GM23338 (cell line): ENCODE measurements around the gene SEM1. TPM values are rescaled to one million over a fixed set of nuclear protein-coding genes. Genes with fewer than 3 reads are reported as not detected.

Experiments used
- CREB1 ChIP-seq: fragments of 250-450 bp; sonication (Bioruptor Pico); IDR thresholded peaks from 2 replicates; pipeline ENCODE4 v1.5.0; 2020; ENCODE audit warnings: low read depth, mild to moderate bottlenecking, moderate library complexity
- ETS1 ChIP-seq: IDR thresholded peaks from 2 replicates; pipeline ENCODE4 v1.6.1; 2016; ENCODE audit warnings: antibody characterized with exemption
- EZH2 ChIP-seq: fragments of 200-600 bp; sonication (generic); IDR thresholded peaks from one replicate; pipeline ENCODE4 v1.8.0; 2017; ENCODE audit warnings: antibody characterized with exemption, mild to moderate bottlenecking, low read depth; ENCODE audit not compliant: unreplicated experiment
- EZH2phosphoT487 ChIP-seq: fragments of 200-600 bp; sonication (generic); IDR thresholded peaks from one replicate; pipeline ENCODE4 v1.8.1; 2018; ENCODE audit warnings: antibody characterized with exemption; ENCODE audit not compliant: unreplicated experiment
- JUNB ChIP-seq: IDR thresholded peaks from one replicate; pipeline ENCODE4 v1.6.1; 2016; ENCODE audit warnings: antibody characterized with exemption; ENCODE audit not compliant: unreplicated experiment
- POLR2AphosphoS5 ChIP-seq: IDR thresholded peaks from 2 replicates; pipeline ENCODE4 v1.6.1; 2016; ENCODE audit warnings: antibody characterized with exemption, low read depth
- REST ChIP-seq: IDR thresholded peaks from one replicate; pipeline ENCODE4 v1.6.1; 2018; ENCODE audit warnings: antibody characterized with exemption; ENCODE audit not compliant: unreplicated experiment
- STAT1 ChIP-seq: IDR thresholded peaks from one replicate; pipeline ENCODE4 v1.6.1; 2016; ENCODE audit warnings: antibody characterized with exemption; ENCODE audit not compliant: unreplicated experiment
- ZNF114 ChIP-seq: fragments of 250-450 bp; sonication (Bioruptor Pico); IDR thresholded peaks from 2 replicates; pipeline ENCODE4 v1.5.0; 2020; ENCODE audit warnings: mild to moderate bottlenecking, moderate library complexity
- ZNF331 ChIP-seq: fragments of 250-450 bp; sonication (Bioruptor Pico); IDR thresholded peaks from 2 replicates; pipeline ENCODE4 v1.5.0; 2020; ENCODE audit warnings: low read depth, mild to moderate bottlenecking, moderate library complexity
- ZNF462 ChIP-seq: fragments of 250-450 bp; sonication (Bioruptor Pico); IDR thresholded peaks from 2 replicates; pipeline ENCODE4 v1.5.0; 2020; ENCODE audit warnings: mild to moderate bottlenecking, moderate library complexity
- polyA plus RNA-seq: library from polyadenylated mRNA; unstranded; fragments of >200 nt; fragmentation: Nextera tagmentation; extraction: Ambion mirVana; gene quantifications from 2 replicates; pipeline ENCODE4 v1.2.1, GENCODE V29; 2016
- total RNA-seq: library from RNA; depleted of rRNA; stranded (reverse); fragments of >200 nt; shearing (Covaris generic); gene quantifications from 2 replicates; pipeline ENCODE4 v1.2.3, GENCODE V29; 2014

Gene SEM1
- total and polyA plus RNA-seq, 2 experiments from 2014 or later = 71.7 to 1,042 TPM

GRCh38 chr7:96685353-96685752 lies 24.3 kb downstream of the SEM1 start (continued):
- no peak for TF ChIP-seq ZNF462 (CRISPR knock-in tag)
- TF ChIP-seq ZNF114 (CRISPR knock-in tag) = no peak
- no peak for TF ChIP-seq EZH2phosphoT487
- no peak for TF ChIP-seq CREB1 (CRISPR knock-in tag)
- TF ChIP-seq POLR2AphosphoS5 = no peak
- TF ChIP-seq ETS1 = no peak
- no peak for TF ChIP-seq REST
- TF ChIP-seq ZNF331 (CRISPR knock-in tag) = no peak
- TF ChIP-seq STAT1 = no peak
- TF ChIP-seq JUNB = no peak
- no peak for TF ChIP-seq EZH2
